DND-41 (cell line): Measurements from ENCODE around the gene TMEM203.
"Not testable (repeated sequence)": the region's sequence is repeated elsewhere in the genome, so short reads cannot be mapped to it uniquely, and the experiment has no call there.

ENCODE experiments used
- ATAC-seq: fragments of 200-7000 bp; cut with Tn5 transposase; 3 replicates; pipeline ENCODE4 v1.9.1; 2021; ENCODE audit warnings: low read depth; ENCODE audit not compliant: insufficient read depth
- DNase-seq: peaks from one replicate; pipeline ENCODE4 v3.0.0-alpha.2; 2020
- H2AFZ ChIP-seq: 2 replicates; pipeline ENCODE4 v1.6.0; 2012; ENCODE audit warnings: low read depth, low read length
- H3K27ac ChIP-seq: 2 replicates; pipeline ENCODE4 v1.5.1; 2012; ENCODE audit warnings: low read length, inconsistent platforms
- H3K27me3 ChIP-seq: fragments of 200-600 bp; sonication (generic); 2 replicates; pipeline ENCODE4 v1.6.0; 2012; ENCODE audit warnings: low read length, mild to moderate bottlenecking, inconsistent platforms; ENCODE audit not compliant: insufficient read depth, poor library complexity
- H3K36me3 ChIP-seq: 2 replicates; pipeline ENCODE4 v1.5.1; 2012; ENCODE audit warnings: low read length, inconsistent platforms; ENCODE audit not compliant: insufficient read depth
- H3K4me1 ChIP-seq: 2 replicates; pipeline ENCODE4 v1.5.1; 2012; ENCODE audit warnings: mild to moderate bottlenecking, low read length; ENCODE audit not compliant: insufficient read depth
- H3K4me2 ChIP-seq: 2 replicates; pipeline ENCODE4 v1.6.0; 2012; ENCODE audit warnings: mild to moderate bottlenecking, moderate library complexity, low read length, inconsistent platforms; ENCODE audit not compliant: insufficient read depth
- H3K4me3 ChIP-seq, 2 experiments: fragments of 200-600 bp in 1 of 2; shearing (Covaris generic) in 1 of 2; 2 replicates each; pipeline ENCODE4 v1.5.1; 2012 to 2016; ENCODE audit warnings: inconsistent platforms in 2 of 2, low read length in 2 of 2, mild to moderate bottlenecking in 2 of 2, low read depth in 1 of 2, moderate library complexity in 1 of 2
- H3K79me2 ChIP-seq: 2 replicates; pipeline ENCODE4 v1.6.0; 2012; ENCODE audit warnings: low read length, inconsistent platforms; ENCODE audit not compliant: insufficient read depth
- H3K9ac ChIP-seq: 2 replicates; pipeline ENCODE4 v1.6.0; 2012; ENCODE audit warnings: low read depth, mild to moderate bottlenecking, inconsistent platforms, low read length, moderate library complexity
- H3K9me3 ChIP-seq: 2 replicates; pipeline ENCODE4 v1.5.1; 2012; ENCODE audit warnings: low read length, moderate library complexity, mild to moderate bottlenecking, inconsistent platforms; ENCODE audit not compliant: insufficient read depth, severe bottlenecking
- H4K20me1 ChIP-seq: 2 replicates; pipeline ENCODE4 v1.6.0; 2012; ENCODE audit warnings: low read length; ENCODE audit not compliant: insufficient read depth
- EZH2 ChIP-seq: IDR thresholded peaks from 3 replicates; pipeline ENCODE4 v1.6.1; 2012; ENCODE audit warnings: borderline replicate concordance, low read depth, mild to moderate bottlenecking, moderate library complexity, low read length, inconsistent platforms; ENCODE audit not compliant: severe bottlenecking
- TF ChIP-seq, protein P1 (sequence below): IDR thresholded peaks from 2 replicates; pipeline ENCODE4 v1.5.1; 2012; ENCODE audit warnings: borderline replicate concordance, low read length, moderate library complexity, mild to moderate bottlenecking; ENCODE audit not compliant: poor library complexity, severe bottlenecking; ENCODE audit errors: extremely low read depth

Gene TMEM203

DNA sequence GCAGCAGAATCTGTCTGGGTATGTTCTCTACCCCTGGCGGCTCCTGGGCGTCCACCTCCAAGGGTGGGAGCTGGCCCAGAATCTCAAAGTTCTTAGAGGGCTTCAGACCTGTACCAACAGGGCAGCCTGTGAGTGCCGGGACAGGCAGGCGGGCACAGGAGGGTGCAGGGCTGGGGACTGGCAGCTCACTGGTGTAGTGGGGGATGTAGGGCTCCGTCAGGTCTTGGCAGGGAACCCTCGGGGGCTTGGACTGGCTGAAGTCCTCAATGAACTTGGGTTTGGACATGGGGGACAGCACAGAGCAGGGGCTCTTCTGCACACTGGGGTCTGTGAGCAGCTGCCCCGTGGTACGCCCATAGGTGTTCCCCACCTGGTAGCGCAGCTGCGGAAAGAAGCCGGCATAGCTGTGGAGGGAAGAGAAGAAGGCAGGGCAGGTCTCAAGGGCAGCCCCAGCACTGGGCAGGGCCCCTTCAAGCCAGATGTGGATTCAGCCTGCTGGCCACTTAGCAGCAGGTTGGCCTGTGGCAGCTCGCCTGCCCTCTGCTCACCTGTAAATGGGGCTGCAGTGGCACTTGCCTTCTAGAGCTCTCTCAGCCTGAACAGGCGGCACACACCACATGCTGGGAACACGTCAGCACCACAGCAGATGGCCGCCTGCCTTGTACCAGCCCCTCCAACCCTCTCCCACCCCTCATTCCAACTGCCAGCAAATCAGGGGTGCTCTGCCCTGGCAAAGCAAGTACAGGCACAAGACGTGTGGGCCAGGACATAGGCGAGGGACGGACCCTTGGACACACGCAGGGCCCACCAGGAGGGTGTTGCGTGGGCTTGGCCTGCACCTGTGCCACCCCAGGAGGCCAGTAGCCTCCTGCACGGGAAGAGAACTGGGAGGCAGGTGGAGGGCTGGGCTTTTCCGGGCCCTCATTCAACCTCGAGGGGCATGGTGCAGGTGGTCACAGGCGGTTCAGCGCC is 40.3 kb upstream of the TMEM203 start:
- DNase-seq (no peak), ATAC-seq (no peak)
- Histone ChIP-seq H3K4me3 (no peak overlapping the region), H3K27ac (no peak overlapping the region), H3K27me3 (no peaks in the 10 kb centered on the region), H3K4me1 (peaks cover 18% of the 10 kb centered on the region), H3K4me2 (no peak overlapping the region), H3K79me2 (peaks cover 16% of the 10 kb centered on the region), H4K20me1 (peaks cover 36% of the 10 kb centered on the region), H3K9ac (no peak overlapping the region), H2AFZ (no peak overlapping the region), H3K9me3 (no peaks in the 10 kb centered on the region), H3K36me3 (peaks cover 25% of the 10 kb centered on the region)
- TF ChIP-seq, protein P1, sequence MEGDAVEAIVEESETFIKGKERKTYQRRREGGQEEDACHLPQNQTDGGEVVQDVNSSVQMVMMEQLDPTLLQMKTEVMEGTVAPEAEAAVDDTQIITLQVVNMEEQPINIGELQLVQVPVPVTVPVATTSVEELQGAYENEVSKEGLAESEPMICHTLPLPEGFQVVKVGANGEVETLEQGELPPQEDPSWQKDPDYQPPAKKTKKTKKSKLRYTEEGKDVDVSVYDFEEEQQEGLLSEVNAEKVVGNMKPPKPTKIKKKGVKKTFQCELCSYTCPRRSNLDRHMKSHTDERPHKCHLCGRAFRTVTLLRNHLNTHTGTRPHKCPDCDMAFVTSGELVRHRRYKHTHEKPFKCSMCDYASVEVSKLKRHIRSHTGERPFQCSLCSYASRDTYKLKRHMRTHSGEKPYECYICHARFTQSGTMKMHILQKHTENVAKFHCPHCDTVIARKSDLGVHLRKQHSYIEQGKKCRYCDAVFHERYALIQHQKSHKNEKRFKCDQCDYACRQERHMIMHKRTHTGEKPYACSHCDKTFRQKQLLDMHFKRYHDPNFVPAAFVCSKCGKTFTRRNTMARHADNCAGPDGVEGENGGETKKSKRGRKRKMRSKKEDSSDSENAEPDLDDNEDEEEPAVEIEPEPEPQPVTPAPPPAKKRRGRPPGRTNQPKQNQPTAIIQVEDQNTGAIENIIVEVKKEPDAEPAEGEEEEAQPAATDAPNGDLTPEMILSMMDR = no peak
- TF ChIP-seq EZH2 = no peak

DNA sequence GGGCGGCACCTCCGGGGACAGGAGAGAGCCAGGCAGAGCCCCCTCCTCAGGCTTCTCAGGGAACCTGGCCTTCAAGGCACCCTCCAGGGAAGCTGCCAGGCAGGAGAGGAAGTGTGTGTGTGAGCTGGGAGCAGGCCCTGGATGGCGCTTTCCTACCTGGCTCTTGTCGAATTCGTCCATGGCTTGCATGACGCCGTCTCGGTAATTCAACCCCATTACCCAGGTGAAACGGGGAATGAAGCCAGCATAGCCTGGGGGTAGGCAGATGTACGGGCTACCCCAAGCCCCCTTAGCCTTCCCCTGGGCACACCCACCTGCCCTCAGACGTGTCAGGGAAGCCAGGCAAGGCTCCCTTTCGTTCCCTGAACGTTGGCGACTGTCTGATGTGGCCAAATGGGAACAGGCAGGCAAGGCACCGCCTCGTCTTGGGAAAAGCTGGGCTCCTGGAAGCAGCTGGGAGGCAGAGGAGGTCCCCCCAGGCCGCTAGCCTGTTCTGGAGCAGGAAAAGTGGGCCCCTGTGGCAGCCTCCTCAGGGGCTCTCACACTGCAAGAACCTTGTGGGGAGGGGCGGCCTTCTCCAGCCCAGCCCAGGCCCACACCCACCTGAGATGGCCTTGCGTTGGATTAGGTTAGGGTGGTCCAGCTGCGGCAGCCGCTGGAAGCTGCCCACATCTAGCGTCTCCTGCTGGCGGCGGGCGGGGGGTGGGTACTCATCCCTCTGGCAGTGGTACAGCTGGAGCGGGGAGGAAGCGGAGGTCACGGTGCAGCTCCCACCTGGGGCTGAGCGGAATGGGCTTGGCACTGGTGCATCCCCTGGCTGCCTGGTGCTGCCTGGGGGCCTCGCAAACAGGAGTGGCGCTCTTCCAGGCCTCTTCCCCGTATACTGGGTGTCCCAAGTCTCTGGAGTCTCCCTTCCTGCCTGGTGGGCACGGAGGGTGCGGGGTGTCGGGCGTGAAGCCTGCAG is 39.3 kb upstream of the TMEM203 start:
- H3K9ac ChIP-seq = no peak overlapping the region

DNA sequence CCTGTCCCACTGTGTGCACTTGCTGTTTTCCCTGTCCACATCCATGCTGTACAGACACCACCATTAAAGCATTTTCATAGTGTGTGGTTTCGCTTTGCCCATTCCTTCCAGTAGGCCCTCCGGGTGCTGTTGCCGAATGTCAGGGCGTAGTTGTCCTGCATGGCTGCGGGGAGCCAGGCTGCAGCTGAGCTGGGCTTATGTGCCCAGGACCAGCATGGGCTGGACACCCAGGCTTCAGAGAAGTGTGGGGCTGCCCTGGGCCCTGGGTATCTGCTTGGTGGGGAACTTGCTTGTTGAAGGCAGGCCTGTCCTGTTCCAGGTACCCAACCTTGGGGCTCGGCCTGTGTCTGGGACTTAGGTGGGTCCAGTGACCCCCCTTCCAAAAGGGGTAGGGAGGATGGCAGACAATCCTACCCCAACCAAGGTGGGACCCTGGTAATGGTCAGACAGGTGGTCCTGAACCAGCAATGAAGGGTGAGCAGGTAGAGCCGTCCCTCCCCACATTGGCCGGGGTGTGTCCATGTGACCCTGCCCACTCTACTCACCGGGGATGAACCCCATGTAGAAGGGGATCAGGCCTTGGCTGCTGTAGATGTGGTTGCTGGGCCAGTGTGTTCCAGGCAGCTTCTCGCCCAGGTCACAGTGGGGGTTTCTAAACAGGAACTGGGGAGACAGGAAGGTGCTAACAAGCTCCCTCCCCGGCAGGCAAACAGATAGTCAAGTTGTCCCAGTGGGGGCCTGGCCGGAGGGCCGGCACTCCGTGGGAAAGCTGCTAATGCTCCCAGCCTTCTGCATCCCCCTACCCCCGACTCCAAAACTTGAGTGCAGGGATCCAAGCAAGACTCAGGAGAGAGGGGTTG is 38.4 kb upstream of the TMEM203 start:
- Histone ChIP-seq H3K79me2 (peaks cover 25% of the 10 kb centered on the region), H3K4me3 (peak overlapping the region in 1 of 2 experiments; percentile 39; a peak in 1 of 4 replicates), H3K9me3 (no peaks in the 10 kb centered on the region), H4K20me1 (peaks cover 38% of the 10 kb centered on the region), H3K4me1 (peaks cover 34% of the 10 kb centered on the region), H3K27ac (no peak overlapping the region), H3K27me3 (no peaks in the 10 kb centered on the region), H2AFZ (no peak overlapping the region), H3K36me3 (peaks cover 25% of the 10 kb centered on the region), H3K9ac (no peak overlapping the region), H3K4me2 (peak overlapping the region; percentile 90; the same call in 1 of the 2 replicates)
- ATAC-seq (no peak), DNase-seq (no peak)
- TF ChIP-seq EZH2 = no peak
- TF ChIP-seq, protein P1 = no peak

More for the DNA sequence above, 39.3 kb upstream of the TMEM203 start:
- ATAC-seq (no peak), DNase-seq (no peak)
- H3K27ac ChIP-seq = no peak overlapping the region
- H3K79me2 ChIP-seq = peaks cover 21% of the 10 kb centered on the region
- peaks cover 25% of the 10 kb centered on the region for H3K36me3 ChIP-seq
- H3K4me1 ChIP-seq = peaks cover 25% of the 10 kb centered on the region
- H3K4me2 ChIP-seq = no peak overlapping the region
- H2AFZ ChIP-seq = no peak overlapping the region
- H4K20me1 ChIP-seq = peaks cover 36% of the 10 kb centered on the region
- H3K9me3 ChIP-seq = no peaks in the 10 kb centered on the region
- TF ChIP-seq, protein P1 = no peak
- no peak for TF ChIP-seq EZH2
- no peak overlapping the region for H3K4me3 ChIP-seq
- no peaks in the 10 kb centered on the region for H3K27me3 ChIP-seq

DNA sequence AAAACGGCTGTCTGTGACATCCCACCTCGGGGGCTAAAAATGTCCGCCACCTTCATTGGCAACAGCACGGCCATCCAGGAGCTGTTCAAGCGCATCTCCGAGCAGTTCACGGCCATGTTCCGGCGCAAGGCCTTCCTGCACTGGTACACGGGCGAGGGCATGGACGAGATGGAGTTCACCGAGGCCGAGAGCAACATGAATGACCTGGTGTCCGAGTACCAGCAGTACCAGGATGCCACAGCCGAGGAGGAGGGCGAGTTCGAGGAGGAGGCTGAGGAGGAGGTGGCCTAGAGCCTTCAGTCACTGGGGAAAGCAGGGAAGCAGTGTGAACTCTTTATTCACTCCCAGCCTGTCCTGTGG is 37.8 kb upstream of the TMEM203 start:
- H4K20me1 ChIP-seq = peaks cover 41% of the 10 kb centered on the region
- H3K4me2 ChIP-seq = peak overlapping the region; percentile 90; the same call in 1 of the 2 replicates
- not testable (repeated sequence) for H3K9me3 ChIP-seq, H3K27me3 ChIP-seq, H3K27ac ChIP-seq, ATAC-seq, H3K9ac ChIP-seq, DNase-seq, H2AFZ ChIP-seq
- peaks cover 25% of the 10 kb centered on the region for H3K36me3 ChIP-seq
- H3K79me2 ChIP-seq = peaks cover 25% of the 10 kb centered on the region
- H3K4me3 ChIP-seq = peak overlapping the region in 1 of 2 experiments; percentile 39; a peak in 1 of 4 replicates
- peaks cover 40% of the 10 kb centered on the region for H3K4me1 ChIP-seq
